IMR-90 (cell line): ENCODE measurements around the gene PTPN4. TPM values are rescaled to one million over a fixed set of nuclear protein-coding genes. Genes with fewer than 3 reads are reported as not detected.

Experiments
- ATAC-seq: fragments of 200-7000 bp; cut with Tn5 transposase; 2 replicates; pipeline ENCODE4 v1.9.1; 2020; ENCODE audit warnings: low read depth, mild to moderate bottlenecking, moderate library complexity
- BruUV-seq: library from RNA; stranded (reverse); fragments of 400-500 nt; replicated peaks from 2 replicates; lab custom pipeline; 2021; lab: Mats Ljungman, UMichigan
- CTCF ChIA-PET: fragments of 300-600 bp; formaldehyde crosslinking; extraction: SDS; loops from one replicate; lab custom pipeline; 2021; ENCODE audit warnings: antibody characterized with exemption; lab: Yijun Ruan, JAX
- POLR2A ChIA-PET: fragments of 300-600 bp; sonication (Branson Sonifier 250); formaldehyde crosslinking; loops from one replicate; lab custom pipeline; 2022; ENCODE audit warnings: antibody characterized with exemption; ENCODE audit not compliant: unreplicated experiment; lab: Charles Lee
- DNase-seq: peaks from one replicate; pipeline ENCODE4 v3.0.0; 2013
- H2AFZ ChIP-seq: replicated peaks from 2 replicates; pipeline ENCODE3; 2013; ENCODE audit warnings: low read length, mild to moderate bottlenecking; ENCODE audit not compliant: poor library complexity
- H2AK5ac ChIP-seq: 2 replicates; pipeline ENCODE4 v1.6.1; 2013; ENCODE audit warnings: low read depth, low read length, inconsistent platforms
- H2AK9ac ChIP-seq: replicated peaks from 2 replicates; pipeline ENCODE3; 2013; ENCODE audit warnings: mild to moderate bottlenecking, low read depth, low read length, moderate library complexity; ENCODE audit not compliant: poor library complexity
- H2BK120ac ChIP-seq: 2 replicates; pipeline ENCODE4 v1.6.1; 2013; ENCODE audit warnings: low read depth, low read length, inconsistent platforms
- H2BK15ac ChIP-seq: 3 replicates; pipeline ENCODE4 v1.6.1; 2013; ENCODE audit warnings: low read depth, low read length, inconsistent platforms
- H2BK20ac ChIP-seq: 2 replicates; pipeline ENCODE4 v1.6.1; 2013; ENCODE audit warnings: low read depth, mild to moderate bottlenecking, inconsistent platforms, low read length, moderate library complexity
- H2BK5ac ChIP-seq: 2 replicates; pipeline ENCODE4 v1.6.1; 2013; ENCODE audit warnings: mild to moderate bottlenecking, low read depth, low read length, inconsistent platforms; ENCODE audit not compliant: poor library complexity, severe bottlenecking
- H3K14ac ChIP-seq: replicated peaks from 2 replicates; pipeline ENCODE4 v1.6.1; 2013; ENCODE audit warnings: low read depth, low read length, inconsistent platforms
- H3K18ac ChIP-seq: 2 replicates; pipeline ENCODE4 v1.6.1; 2013; ENCODE audit warnings: low read depth, low read length, control low read depth
- H3K23ac ChIP-seq: 2 replicates; pipeline ENCODE4 v1.6.1; 2013; ENCODE audit warnings: low read depth, low read length, inconsistent platforms
- H3K27ac ChIP-seq: 2 replicates; pipeline ENCODE4 v1.5.1; 2013; ENCODE audit warnings: mild to moderate bottlenecking, control low read depth, low read length; ENCODE audit not compliant: insufficient read depth
- H3K27me3 ChIP-seq: 2 replicates; pipeline ENCODE4 v1.6.1; 2013; ENCODE audit warnings: low read length; ENCODE audit not compliant: control insufficient read depth, insufficient read depth
- H3K36me3 ChIP-seq: 2 replicates; pipeline ENCODE4 v1.6.1; 2013; ENCODE audit warnings: low read length, mixed read lengths; ENCODE audit not compliant: control insufficient read depth, insufficient read depth
- H3K4ac ChIP-seq: 2 replicates; pipeline ENCODE4 v1.6.1; 2013; ENCODE audit warnings: low read depth, low read length, inconsistent platforms
- H3K4me1 ChIP-seq: 2 replicates; pipeline ENCODE4 v1.6.1; 2013; ENCODE audit warnings: low read length, mixed read lengths; ENCODE audit not compliant: control insufficient read depth, insufficient read depth
- H3K4me2 ChIP-seq: 2 replicates; pipeline ENCODE4 v1.6.1; 2013; ENCODE audit warnings: low read depth, mild to moderate bottlenecking, control low read depth, low read length, moderate library complexity
- H3K4me3 ChIP-seq: 2 replicates; pipeline ENCODE4 v1.5.1; 2013; ENCODE audit warnings: low read depth, mild to moderate bottlenecking, control low read depth, low read length, moderate library complexity; ENCODE audit not compliant: insufficient read depth
- H3K56ac ChIP-seq: 2 replicates; pipeline ENCODE4 v1.6.1; 2013; ENCODE audit warnings: low read length, inconsistent platforms; ENCODE audit not compliant: insufficient read depth; ENCODE audit errors: extremely low read depth
- H3K79me1 ChIP-seq, 2 experiments: 2 replicates each; pipeline ENCODE4 v1.6.1; 2013; ENCODE audit warnings: low read length in 2 of 2, inconsistent platforms in 1 of 2, low read depth in 1 of 2
- H3K9ac ChIP-seq: 2 replicates; pipeline ENCODE4 v1.6.1; 2013; ENCODE audit warnings: low read depth, low read length, control low read depth
- H3K9me1 ChIP-seq: 2 replicates; pipeline ENCODE4 v1.6.1; 2013; ENCODE audit warnings: low read length, inconsistent platforms; ENCODE audit not compliant: insufficient read depth
- H3K9me3 ChIP-seq: 2 replicates; pipeline ENCODE4 v1.6.1; 2013; ENCODE audit warnings: low read length; ENCODE audit not compliant: control insufficient read depth, insufficient read depth
- H4K20me1 ChIP-seq: 2 replicates; pipeline ENCODE4 v1.6.1; 2013; ENCODE audit warnings: low read length, inconsistent platforms; ENCODE audit not compliant: insufficient read depth
- H4K5ac ChIP-seq: 2 replicates; pipeline ENCODE4 v1.6.1; 2013; ENCODE audit warnings: mild to moderate bottlenecking, low read depth, low read length, control low read depth
- H4K8ac ChIP-seq, 2 experiments: 2 replicates each; pipeline ENCODE4 v1.6.1; 2013; ENCODE audit warnings: low read depth in 2 of 2, low read length in 2 of 2, control low read depth in 1 of 2, inconsistent platforms in 1 of 2
- H4K91ac ChIP-seq: 2 replicates; pipeline ENCODE4 v1.6.1; 2013; ENCODE audit warnings: low read depth, low read length, inconsistent platforms; ENCODE audit not compliant: insufficient read depth
- BHLHE40 ChIP-seq: fragments of 150-350 bp; IDR thresholded peaks from 2 replicates; pipeline ENCODE4 v1.6.1; 2016; ENCODE audit warnings: mild to moderate bottlenecking, low read depth, low read length
- CEBPB ChIP-seq: IDR thresholded peaks from 2 replicates; pipeline ENCODE4 v1.6.1; 2012; ENCODE audit warnings: low read depth, low read length, improper control_type of control experiment
- CHD1 ChIP-seq: IDR thresholded peaks from 2 replicates; pipeline ENCODE4 v1.6.1; 2012; ENCODE audit warnings: low read depth, low read length, improper control_type of control experiment
- CTCF ChIP-seq: conservative IDR thresholded peaks from 2 replicates; pipeline ENCODE4 v1.5.1; 2012; ENCODE audit warnings: mild to moderate bottlenecking, low read depth, low read length, improper control_type of control experiment
- ELK1 ChIP-seq: fragments of 150-350 bp; IDR thresholded peaks from 2 replicates; pipeline ENCODE4 v1.6.1; 2016; ENCODE audit warnings: low read depth, mild to moderate bottlenecking, low read length, moderate library complexity, borderline replicate concordance
- FOS ChIP-seq: fragments of 150-350 bp; IDR thresholded peaks from 2 replicates; pipeline ENCODE4 v1.6.1; 2016; ENCODE audit warnings: low read depth, low read length
- MAFK ChIP-seq: IDR thresholded peaks from 2 replicates; pipeline ENCODE4 v1.6.1; 2012; ENCODE audit warnings: low read depth, low read length, improper control_type of control experiment
- MAZ ChIP-seq: IDR thresholded peaks from 2 replicates; pipeline ENCODE4 v1.6.1; 2012; ENCODE audit warnings: low read depth, mild to moderate bottlenecking, low read length, improper control_type of control experiment, moderate library complexity, borderline replicate concordance
- MXI1 ChIP-seq: IDR thresholded peaks from 2 replicates; pipeline ENCODE4 v1.6.1; 2012; ENCODE audit warnings: low read depth, mild to moderate bottlenecking, low read length, moderate library complexity, borderline replicate concordance
- NFE2L2 ChIP-seq: fragments of 150-350 bp; IDR thresholded peaks from 2 replicates; pipeline ENCODE4 v1.6.1; 2016; ENCODE audit warnings: low read depth, mild to moderate bottlenecking, low read length
- POLR2A ChIP-seq: IDR thresholded peaks from 2 replicates; pipeline ENCODE4 v1.6.1; 2012; ENCODE audit warnings: mild to moderate bottlenecking, low read depth, low read length
- RAD21 ChIP-seq: IDR thresholded peaks from 2 replicates; pipeline ENCODE4 v1.6.1; 2012; ENCODE audit warnings: low read length, improper control_type of control experiment
- RCOR1 ChIP-seq: IDR thresholded peaks from 2 replicates; pipeline ENCODE4 v1.6.1; 2012; ENCODE audit warnings: mild to moderate bottlenecking, low read length, improper control_type of control experiment; ENCODE audit not compliant: insufficient replicate concordance
- RFX5 ChIP-seq: IDR thresholded peaks from 2 replicates; pipeline ENCODE4 v1.8.0; 2012; ENCODE audit warnings: low read depth, mild to moderate bottlenecking, low read length, moderate library complexity
- USF2 ChIP-seq: fragments of 150-350 bp; IDR thresholded peaks from 2 replicates; pipeline ENCODE4 v1.6.1; 2017; ENCODE audit warnings: mild to moderate bottlenecking, antibody characterized with exemption, low read length, low read depth
- WGBS, 2 experiments: methylation state at CpG; one replicate each; pipeline versions ENCODE4 v1.1.5 to v1.1.7; 2013; ENCODE audit warnings: missing lambda C conversion rate in 2 of 2; ENCODE audit not compliant: insufficient read length in 1 of 2; ENCODE audit errors: extremely low coverage in 2 of 2; 5-methylcytosine and 5-hydroxymethylcytosine counted together
- dilution Hi-C: fragments of 300-500 bp; cut with HindIII; formaldehyde crosslinking; loops from one replicate; pipeline ENCODE4 v1.14.3; 2018; ENCODE audit warnings: low sequenced_read_pairs; ENCODE audit not compliant: unreplicated experiment
- in situ Hi-C: fragments of 300-500 bp; cut with MboI; formaldehyde crosslinking; loops from 3 replicates; pipeline ENCODE4 v1.14.3; 2019; ENCODE audit warnings: low sequenced_read_pairs, inconsistent platforms, mixed read lengths
- intact Hi-C: fragments of 100-400 bp; cut with micrococcal nuclease; formaldehyde crosslinking; loops from 2 replicates; pipeline ENCODE4 v1.10.0; 2022
- polyA plus RNA-seq, 3 experiments: library from polyadenylated mRNA; depleted of rRNA; stranded (reverse); fragments of >200 nt; gene quantifications; 2 replicates each; pipeline ENCODE4 v1.2.3, GENCODE V29; 2012; ENCODE audit warnings: low replicate concordance in 1 of 3
- total RNA-seq: library from RNA; depleted of rRNA; stranded (reverse); fragments of >200 nt; gene quantifications from 2 replicates; pipeline ENCODE4 v1.2.3, GENCODE V29; 2012

PTPN4 gene
- total and polyA plus RNA-seq, 2 of the 4 experiments (the other 2 are of a cell fraction): 2.9 to 19.2 TPM

- TF ChIP-seq RFX5: no peak
- TF ChIP-seq MXI1: no peak
- no peak for TF ChIP-seq MAFK
Observed at GRCh38 chr2:119864318-119864717, 104.6 kb downstream of the PTPN4 start (continued).

- H4K91ac ChIP-seq: no peak overlapping the region
- H3K23ac ChIP-seq: no peak overlapping the region
- CTCF ChIA-PET: no interaction called here
- H2BK5ac ChIP-seq: no peak overlapping the region
- no peaks in the 10 kb centered on the region for H3K4me1 ChIP-seq
- no peak overlapping the region for H4K5ac ChIP-seq
- no peaks in the 10 kb centered on the region for H4K20me1 ChIP-seq
- H2BK15ac ChIP-seq: no peak overlapping the region
- no peak overlapping the region for H3K4me2 ChIP-seq
- H2AFZ ChIP-seq: no peak overlapping the region
- no peak overlapping the region for H2AK5ac ChIP-seq
- H2BK120ac ChIP-seq: no peak overlapping the region
- H4K8ac ChIP-seq: no peak overlapping the region
- H3K27me3 ChIP-seq: no peaks in the 10 kb centered on the region
- no peak for ATAC-seq
- POLR2A ChIA-PET: no interaction called here
- H2BK20ac ChIP-seq: no peak overlapping the region
- no peak overlapping the region for H3K14ac ChIP-seq
- H3K79me1 ChIP-seq: no peaks in the 10 kb centered on the region; a peak in 1 of 4 replicates
- dilution Hi-C loops: no loop called here
- no TSS peak for BruUV-seq
- H3K56ac ChIP-seq: no peak overlapping the region
- no peak overlapping the region for H3K9ac ChIP-seq
- H3K4ac ChIP-seq: no peak overlapping the region
- DNase-seq: no peak
- H3K4me3 ChIP-seq: no peak overlapping the region
- no CpG with 5 or more reads among the region's 3 CpGs for WGBS, 2 experiments
- no peaks in the 10 kb centered on the region for H3K9me1 ChIP-seq
- intact Hi-C loops: no loop called here
- H3K9me3 ChIP-seq: no peaks in the 10 kb centered on the region
- H2AK9ac ChIP-seq: no peak overlapping the region
- in situ Hi-C loops: no loop called here
- H3K27ac ChIP-seq: no peak overlapping the region
- H3K18ac ChIP-seq: no peak overlapping the region
- H3K36me3 ChIP-seq: no peaks in the 10 kb centered on the region
- TF ChIP-seq CEBPB: no peak
- TF ChIP-seq NFE2L2: no peak
- no peak for TF ChIP-seq FOS
- TF ChIP-seq RFX5: no peak
- TF ChIP-seq POLR2A: no peak
- no peak for TF ChIP-seq BHLHE40
- no peak for TF ChIP-seq MAZ
- no peak for TF ChIP-seq RCOR1
- no peak for TF ChIP-seq RAD21
- TF ChIP-seq MXI1: no peak
- TF ChIP-seq CTCF: no peak
- no peak for TF ChIP-seq ELK1
- TF ChIP-seq MAFK: no peak
- TF ChIP-seq USF2: no peak
- no peak for TF ChIP-seq CHD1
Observed at GRCh38 chr2:119871725-119872124, 112.0 kb downstream of the PTPN4 start.
